Renal pelvis (tissue), 4 donors: ENCODE data around the gene LSM14B. TPM values are rescaled to one million over a fixed set of nuclear protein-coding genes. Genes with fewer than 3 reads are reported as not detected.

Source experiments
- DNase-seq: peaks from one replicate; pipeline ENCODE4 v3.0.0-alpha.2; 2013
- polyA plus RNA-seq, 3 donors: library from polyadenylated mRNA; unstranded; fragments of 120-200 nt; gene quantifications; one replicate each; pipeline ENCODE4 v1.2.1, GENCODE V29; 2013; ENCODE audit not compliant: insufficient read length in 3 of 3

Gene LSM14B
- polyA plus RNA-seq, 3 donors: 57.9 to 64.6 (median 59.0) TPM

GRCh38 chr20:62160876-62161275 lies 38.6 kb downstream of the LSM14B start:
- DNase-seq: no peak

GRCh38 chr20:62161347-62161746 lies 39.1 kb downstream of the LSM14B start:
- no peak for DNase-seq

GRCh38 chr20:62162765-62163484 lies 40.6 kb downstream of the LSM14B start:
- no peak for DNase-seq

DNA sequence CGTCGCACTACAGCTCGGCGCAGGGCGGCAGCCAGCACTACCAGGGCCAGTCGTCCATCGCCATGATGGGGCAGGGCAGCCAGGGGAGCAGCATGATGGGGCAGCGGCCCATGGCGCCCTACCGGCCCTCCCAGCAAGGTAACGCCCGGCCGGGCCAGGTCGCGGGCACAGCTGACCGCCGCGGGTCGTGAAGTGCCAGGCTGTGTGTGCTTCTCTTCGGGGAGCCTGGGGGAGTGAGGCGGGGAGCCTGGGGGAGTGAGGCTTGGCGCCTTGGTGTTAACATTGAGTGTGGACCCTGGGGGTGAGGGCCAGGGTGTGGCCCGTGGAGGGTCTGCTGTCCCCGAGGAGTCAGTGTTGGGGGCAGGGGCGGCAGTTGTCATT lies 41.2 kb downstream of the LSM14B start:
- no peak for DNase-seq

DNA sequence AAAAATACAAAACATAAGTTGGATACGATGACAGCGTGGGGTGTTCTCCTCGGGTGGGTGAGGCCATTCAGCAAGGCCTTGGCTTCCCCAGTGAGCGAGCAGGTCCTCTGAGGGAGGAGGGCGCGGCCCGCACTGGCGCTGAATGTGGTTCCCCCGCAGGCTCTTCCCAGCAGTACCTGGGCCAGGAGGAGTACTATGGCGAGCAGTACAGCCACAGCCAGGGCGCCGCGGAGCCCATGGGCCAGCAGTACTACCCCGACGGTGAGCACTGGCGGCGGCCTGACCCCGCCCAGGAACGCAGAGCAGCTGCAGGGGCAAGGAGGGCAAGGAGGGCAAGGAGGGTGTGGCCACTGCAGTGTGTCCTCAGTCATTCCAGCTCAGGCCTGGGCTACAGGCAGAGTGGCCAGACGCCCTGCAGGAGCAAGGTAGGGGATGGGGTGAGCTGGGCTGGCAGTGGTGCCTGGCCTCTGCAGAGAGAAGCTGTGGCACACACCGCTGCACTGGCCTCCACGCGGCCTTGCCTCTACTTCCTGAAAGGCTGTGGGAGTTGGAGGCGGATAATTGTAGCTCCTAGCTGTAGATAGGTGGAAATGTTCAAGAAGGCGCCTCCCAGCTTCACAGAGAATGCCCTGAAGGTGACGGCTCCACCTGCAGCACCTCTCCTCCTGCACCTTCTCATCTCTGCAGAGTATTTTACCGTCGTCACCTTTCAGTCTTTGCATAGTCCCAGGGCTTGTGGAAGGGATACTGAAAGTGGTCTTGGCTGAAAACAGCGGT lies 41.9 kb downstream of the LSM14B start:
- DNase-seq: no peak

- no peak for DNase-seq
Observed at GRCh38 chr20:62164879-62165761, 42.8 kb downstream of the LSM14B start.

DNA sequence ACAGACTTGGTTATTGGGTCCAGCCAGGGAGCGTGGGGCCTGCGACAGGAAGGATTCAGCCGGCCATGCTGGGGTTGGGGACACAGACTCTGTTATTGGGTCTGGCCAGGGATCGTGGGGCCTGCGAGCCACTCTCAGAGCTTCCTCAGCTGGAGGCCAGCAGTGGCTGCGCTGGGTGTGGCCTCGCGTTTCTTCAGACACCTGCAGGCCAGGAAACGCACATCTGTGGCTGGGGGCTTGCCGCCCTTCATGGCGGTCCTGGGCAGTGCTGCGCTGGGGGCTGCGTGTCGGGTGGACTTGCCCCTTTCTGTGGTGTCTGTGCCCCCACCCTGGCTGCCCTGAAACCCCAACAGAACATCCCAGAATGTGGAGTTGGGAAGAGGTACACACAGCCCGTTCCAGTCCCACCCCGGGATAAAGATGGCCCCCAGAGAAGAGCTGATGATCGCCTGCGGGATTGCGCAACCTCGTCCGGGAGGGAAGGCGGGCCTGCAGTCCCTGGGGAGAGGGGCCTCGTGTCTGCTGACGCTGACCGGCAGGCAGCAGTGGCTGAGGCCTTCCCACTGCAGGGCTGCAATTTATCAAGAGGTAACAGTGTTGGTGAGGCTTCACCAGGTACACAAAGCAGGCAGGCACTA lies 43.6 kb downstream of the LSM14B start:
- DNase-seq: no peak

DNA sequence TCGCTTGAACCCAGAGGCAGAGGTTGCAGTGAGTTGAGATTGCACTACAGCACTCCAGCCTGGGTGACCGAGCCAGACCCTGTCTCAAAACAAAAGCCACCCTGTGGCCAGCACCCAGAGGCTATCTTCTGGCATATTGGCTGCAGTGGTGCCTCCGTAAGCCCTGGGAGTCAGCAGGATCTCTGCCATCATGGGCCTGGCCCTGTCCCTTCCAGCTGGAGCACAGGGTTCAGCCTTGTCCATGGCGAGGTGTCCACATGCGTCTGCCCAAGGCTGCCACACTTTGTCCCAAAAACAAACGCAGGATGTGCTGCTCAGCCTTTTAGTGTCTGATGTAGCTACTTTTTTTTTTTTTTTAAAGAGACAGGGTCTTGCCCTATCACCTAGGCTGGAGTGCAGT lies 45.2 kb downstream of the LSM14B start:
- no peak for DNase-seq

- no peak for DNase-seq
Observed at GRCh38 chr20:62168061-62168460, 45.8 kb downstream of the LSM14B start.

GRCh38 chr20:62168890-62169435 lies 46.7 kb downstream of the LSM14B start:
- no peak for DNase-seq

DNA sequence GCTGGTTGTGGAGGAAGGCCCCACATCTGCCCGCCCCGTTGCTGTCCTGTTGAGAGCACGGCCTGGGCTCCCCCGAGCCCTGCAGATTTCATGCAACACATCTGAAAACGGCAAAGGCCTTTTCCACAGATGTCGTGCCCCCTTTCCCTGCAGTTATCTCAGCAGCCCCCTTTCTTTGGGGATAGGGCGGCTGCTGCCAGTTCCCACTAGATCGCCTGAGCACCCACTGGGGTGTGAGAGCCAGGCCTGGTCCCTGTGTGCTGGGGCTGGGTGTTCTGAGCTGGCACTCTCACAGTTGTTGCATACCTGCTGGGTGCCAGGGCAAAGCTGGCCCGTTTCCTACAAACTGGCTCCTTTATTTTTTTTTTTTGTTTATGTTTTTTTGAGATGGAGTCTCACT lies 48.3 kb downstream of the LSM14B start:
- DNase-seq: no peak

GRCh38 chr20:62171245-62171644 lies 49.0 kb downstream of the LSM14B start:
- no peak for DNase-seq

DNA sequence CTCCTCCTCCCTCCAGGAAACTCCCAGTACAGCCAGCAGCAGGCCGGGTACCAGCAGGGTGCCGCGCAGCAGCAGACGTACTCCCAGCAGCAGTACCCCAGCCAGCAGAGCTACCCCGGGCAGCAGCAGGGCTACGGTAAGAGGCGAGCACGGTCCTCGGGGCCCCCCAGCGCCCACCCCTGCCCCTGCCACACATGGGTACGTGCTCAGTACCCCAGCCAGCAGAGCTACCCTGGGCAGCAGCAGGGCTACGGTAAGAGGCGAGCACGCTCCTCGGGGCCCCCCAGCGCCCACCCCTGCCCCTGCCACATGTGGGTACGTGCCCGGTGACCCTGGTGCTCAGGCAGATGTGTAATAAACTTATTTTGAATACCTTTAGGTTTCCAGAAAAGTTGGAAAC lies 50.4 kb downstream of the LSM14B start:
- DNase-seq: no peak

GRCh38 chr20:62174021-62174804 lies 51.9 kb downstream of the LSM14B start:
- no peak for DNase-seq

DNA sequence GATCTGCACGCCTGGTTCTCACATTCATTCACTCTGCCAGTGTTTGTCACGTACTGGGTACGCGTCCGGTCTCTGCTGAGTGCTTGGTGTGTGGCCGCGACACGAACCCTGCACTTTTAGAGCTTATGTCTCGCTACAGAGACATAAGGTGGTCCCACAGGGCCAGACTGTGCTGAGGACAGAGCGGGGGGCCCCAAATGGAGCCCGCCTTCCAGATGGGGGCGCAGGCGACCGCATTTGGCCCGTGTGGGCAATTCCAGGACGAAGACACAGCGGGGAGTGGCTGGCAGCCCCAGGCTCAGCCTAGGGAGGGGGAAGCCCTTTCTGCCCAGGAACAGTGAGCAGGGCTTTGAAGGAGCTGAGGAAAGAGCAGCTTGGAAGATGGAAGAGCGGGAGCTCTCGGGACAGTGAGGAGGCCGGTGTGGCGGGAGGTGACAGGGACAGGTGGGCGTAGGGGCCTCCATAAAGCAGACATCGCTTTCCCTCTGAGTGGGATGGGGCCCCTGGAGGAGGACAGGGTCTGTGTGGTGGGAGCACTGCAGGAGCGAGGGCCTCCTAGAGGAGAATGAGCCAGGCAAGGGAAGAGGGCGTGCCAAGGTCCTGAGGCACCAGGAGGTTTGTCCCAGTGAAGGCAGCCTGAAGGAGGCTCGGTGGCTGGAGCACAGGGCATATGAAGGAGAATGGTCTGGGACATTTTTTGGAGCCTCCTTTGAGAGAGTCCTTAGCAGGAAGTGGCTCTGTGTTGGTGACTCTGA lies 52.8 kb downstream of the LSM14B start:
- no peak for DNase-seq

DNA sequence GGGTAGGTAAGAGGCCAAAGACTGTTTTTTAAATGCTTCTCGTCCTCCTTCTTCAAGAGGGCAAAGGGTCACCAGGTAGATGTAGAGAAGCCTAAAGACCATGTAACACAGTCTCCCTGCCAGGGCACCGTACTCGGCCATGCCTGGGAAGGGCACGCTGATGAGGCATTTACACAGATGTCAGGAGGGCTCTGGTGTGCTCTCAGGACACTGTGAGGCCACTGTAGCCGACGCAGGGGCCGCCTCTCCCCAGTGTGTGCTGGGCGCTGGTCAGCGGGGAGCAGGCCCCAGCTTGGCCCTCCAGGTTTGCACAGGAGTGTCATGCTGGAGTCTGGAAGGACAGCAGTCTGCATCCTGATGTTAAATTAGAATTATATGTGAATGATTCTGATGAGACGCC lies 53.4 kb downstream of the LSM14B start:
- no peak for DNase-seq

- no peak for DNase-seq
Observed at GRCh38 chr20:62176866-62177265, 54.6 kb downstream of the LSM14B start.

DNA sequence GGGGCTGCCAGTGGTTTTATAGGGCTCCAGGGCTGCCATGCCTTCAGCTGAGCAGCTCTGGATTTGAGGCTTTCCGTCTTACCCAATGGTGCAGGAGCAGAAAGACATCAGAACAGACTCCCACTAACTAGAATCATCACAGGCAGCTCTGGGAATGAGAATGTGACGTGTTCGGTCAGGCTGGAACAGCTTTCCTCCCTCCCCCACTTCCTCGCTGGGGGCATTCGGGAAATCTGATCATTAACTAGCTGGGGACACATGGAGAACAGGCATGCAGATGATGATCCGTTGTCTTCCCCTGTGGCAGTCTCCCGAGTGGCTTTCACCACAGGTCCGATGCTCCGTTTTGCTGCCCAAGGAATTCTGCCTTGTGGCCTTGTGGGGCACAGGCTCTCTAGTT lies 55.0 kb downstream of the LSM14B start:
- no peak for DNase-seq

DNA sequence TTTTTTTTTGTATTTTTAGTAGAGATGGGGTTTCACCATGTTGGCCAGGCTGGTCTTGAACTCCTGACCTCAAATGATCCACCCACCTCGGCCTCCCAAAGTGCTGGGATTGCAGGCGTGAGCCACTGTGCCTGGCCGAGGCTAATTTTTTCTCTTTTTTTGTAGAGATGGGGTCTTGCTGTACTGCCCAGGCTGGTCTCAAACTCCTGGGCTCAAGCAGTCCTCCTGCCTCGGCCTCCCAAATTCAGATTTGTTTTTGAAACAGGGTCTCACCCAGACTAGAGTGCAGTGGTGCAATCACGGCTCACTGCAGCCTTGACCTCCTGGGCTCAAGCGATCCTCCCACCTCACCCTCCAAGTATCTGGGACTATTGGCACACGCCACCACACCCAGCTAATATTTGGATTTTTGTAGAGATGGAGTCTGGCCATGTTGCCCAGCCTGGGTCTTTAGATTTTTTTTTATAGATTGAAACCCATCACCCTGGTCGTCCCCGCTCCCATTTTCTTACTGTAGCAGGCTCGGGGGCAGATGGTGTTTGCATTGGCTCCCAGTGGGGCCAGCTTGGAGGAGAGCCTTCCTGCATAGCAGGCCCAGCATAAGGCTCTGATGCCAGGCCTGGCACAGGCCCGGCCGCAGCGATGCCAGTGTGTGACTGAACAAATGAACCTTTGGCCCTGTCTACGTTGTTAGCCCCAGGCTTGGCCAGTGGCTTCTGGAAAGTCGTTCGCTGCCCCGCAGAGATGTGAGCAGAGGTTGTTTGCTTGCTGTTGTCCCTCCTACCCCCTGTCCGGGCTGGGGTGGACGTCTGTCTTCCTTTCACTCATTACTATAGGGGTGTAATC lies 56.3 kb downstream of the LSM14B start:
- no peak for DNase-seq
